ENCODE measurements around the gene ATP1A4.
"Not testable (repeated sequence)": the region's sequence is repeated elsewhere in the genome, so short reads cannot be mapped to it uniquely, and the experiment has no call there.

ATP1A4 gene

GRCh38 chr1:160151303-160151702, at the start of gene ATP1A4:
TSS of gene ATP1A4 (plus strand) at chr1:160151603. CDS start at chr1:160152041, 438 bp downstream.
- no peak for DNase-seq

- DNase-seq, result no peak
Measured at GRCh38 chr1:160101717-160102522, 49.5 kb upstream of the ATP1A4 start.

- no peak for DNase-seq
Measured at GRCh38 chr1:160103658-160104408, 47.6 kb upstream of the ATP1A4 start.

- DNase-seq, result no peak
Measured at GRCh38 chr1:160104486-160104885, 46.9 kb upstream of the ATP1A4 start.

- DNase-seq, result no peak
Measured at GRCh38 chr1:160105155-160105554, 46.2 kb upstream of the ATP1A4 start.

- DNase-seq, result no peak
Measured at GRCh38 chr1:160107512-160107911, 43.9 kb upstream of the ATP1A4 start.

- no peak for DNase-seq
Measured at GRCh38 chr1:160108888-160109662, 42.3 kb upstream of the ATP1A4 start.

GRCh38 chr1:160109686-160110085, 41.7 kb upstream of the ATP1A4 start:
- DNase-seq, result no peak

- DNase-seq, result not testable (repeated sequence)
Measured at GRCh38 chr1:160111462-160111861, 39.9 kb upstream of the ATP1A4 start.

- DNase-seq, result no peak
Measured at GRCh38 chr1:160112357-160112756, 39.0 kb upstream of the ATP1A4 start.

- DNase-seq, result no peak
Measured at GRCh38 chr1:160113407-160113806, 38.0 kb upstream of the ATP1A4 start.

- no peak for DNase-seq
Measured at GRCh38 chr1:160114085-160114484, 37.3 kb upstream of the ATP1A4 start.

- DNase-seq, result no peak
Measured at GRCh38 chr1:160115545-160116282, 35.7 kb upstream of the ATP1A4 start, which contains the start of gene ATP1A2. TSS of gene ATP1A2 (plus strand) at chr1:160115759. CDS start at chr1:160115862, 103 bp downstream.

GRCh38 chr1:160116283-160117147, 34.9 kb upstream of the ATP1A4 start:
- DNase-seq, result no peak

GRCh38 chr1:160117300-160117699, 34.1 kb upstream of the ATP1A4 start:
- no peak for DNase-seq

GRCh38 chr1:160117709-160118183, 33.7 kb upstream of the ATP1A4 start:
- DNase-seq, result no peak

- no peak for DNase-seq
Measured at GRCh38 chr1:160118928-160119327, 32.5 kb upstream of the ATP1A4 start.

- no peak for DNase-seq
Measured at GRCh38 chr1:160120797-160121196, 30.6 kb upstream of the ATP1A4 start.

- no peak for DNase-seq
Measured at GRCh38 chr1:160121388-160121787, 30.0 kb upstream of the ATP1A4 start.

- DNase-seq, result no peak
Measured at GRCh38 chr1:160122978-160123495, 28.4 kb upstream of the ATP1A4 start.

- DNase-seq, result no peak
Measured at GRCh38 chr1:160123726-160124125, 27.7 kb upstream of the ATP1A4 start.

Data from NCI-H2029 (cell line).